K562 (cell line): ENCODE results near the gene PSAP. TPM values are rescaled to one million over a fixed set of nuclear protein-coding genes. Genes with fewer than 3 reads are reported as not detected.

ENCODE experiments used
- ATAC-seq: fragments of 200-7000 bp; cut with Tn5 transposase; 3 replicates; pipeline ENCODE4 v1.9.1; 2020; ENCODE audit warnings: moderate library complexity
- BruUV-seq: library from RNA; stranded (reverse); fragments of 400-500 nt; replicated peaks from 2 replicates; lab custom pipeline; 2021; lab: Mats Ljungman, UMichigan
- CTCF ChIA-PET: fragments of 300-600 bp; formaldehyde crosslinking; extraction: SDS; loops from one replicate; lab custom pipeline; 2021; ENCODE audit warnings: low intra/inter-chr PET ratio; lab: Yijun Ruan, JAX
- POLR2A ChIA-PET: fragments of 300-600, 350-650 bp; sonication (Branson Sonifier 250); formaldehyde crosslinking; extraction: SDS; loops from one replicate; lab custom pipeline; 2021; ENCODE audit warnings: antibody characterized with exemption, inconsistent platforms; lab: Yijun Ruan, JAX
- DNase-seq, 4 experiments: peaks; one replicate each; pipeline versions ENCODE4 v3.0.0 to v3.0.0-alpha.2; 2011 to 2018; ENCODE audit warnings: low spot score in 3 of 4, mixed read lengths in 3 of 4; ENCODE audit errors: extremely low read depth in 1 of 4
- FAIRE-seq: peaks from 2 replicates; lab custom pipeline; 2011; peaks lifted over from hg19 to GRCh38; lab: Jason Lieb, UNC
- H2AFZ ChIP-seq: 2 replicates; pipeline ENCODE4 v1.6.0; 2011; ENCODE audit warnings: low read depth, low read length, control low read depth, inconsistent platforms
- H3K27ac ChIP-seq: fragments of 200-600 bp; 3 replicates; pipeline ENCODE4 v1.8.0; 2011; ENCODE audit warnings: low read depth, mild to moderate bottlenecking, control low read depth, inconsistent platforms, low read length, moderate library complexity, mixed read lengths; ENCODE audit errors: extremely low read depth
- H3K27me3 ChIP-seq, 2 experiments: fragments of 300-600 bp in 1 of 2; 2 replicates in 1 of 2; 3 replicates in 1 of 2; pipeline versions ENCODE4 v1.6.0 to v1.8.0; 2011; ENCODE audit warnings: inconsistent platforms in 2 of 2, low read length in 2 of 2, mild to moderate bottlenecking in 1 of 2, mixed read lengths in 1 of 2, moderate library complexity in 1 of 2; ENCODE audit not compliant: control insufficient read depth in 2 of 2, insufficient read depth in 2 of 2
- H3K36me3 ChIP-seq: fragments of 300-600 bp; 3 replicates; pipeline ENCODE4 v1.8.0; 2011; ENCODE audit warnings: mild to moderate bottlenecking, low read length, inconsistent platforms; ENCODE audit not compliant: control insufficient read depth, insufficient read depth
- H3K4me1 ChIP-seq, 2 experiments: fragments of 200-600 bp in 1 of 2; replicated peaks in 1 of 2; 2 replicates in 1 of 2; 3 replicates in 1 of 2; pipeline versions ENCODE4 v1.5.1 to v1.8.0; 2011; ENCODE audit warnings: inconsistent platforms in 2 of 2, low read length in 2 of 2, mild to moderate bottlenecking in 1 of 2, mixed read lengths in 1 of 2, moderate library complexity in 1 of 2; ENCODE audit not compliant: control insufficient read depth in 2 of 2, insufficient read depth in 2 of 2
- H3K4me2 ChIP-seq: 2 replicates; pipeline ENCODE4 v1.6.1; 2011; ENCODE audit warnings: low read length, control low read depth, inconsistent platforms, mixed read lengths; ENCODE audit not compliant: insufficient read depth
- H3K4me3 ChIP-seq: fragments of 200-600 bp; sonication (generic), shearing (Covaris generic); 2 replicates; pipeline ENCODE4 v1.5.1; 2016; ENCODE audit warnings: control low read depth, inconsistent platforms
- H3K79me2 ChIP-seq: fragments of 200-600 bp; 3 replicates; pipeline ENCODE4 v1.8.0; 2011; ENCODE audit warnings: low read length, inconsistent platforms; ENCODE audit not compliant: control insufficient read depth, insufficient read depth
- H3K9ac ChIP-seq, 2 experiments: 2 replicates each; pipeline versions ENCODE4 v1.6.0 to v1.6.1; 2011; ENCODE audit warnings: low read depth in 2 of 2, low read length in 2 of 2, control low read depth in 1 of 2, inconsistent platforms in 1 of 2, mild to moderate bottlenecking in 1 of 2, mixed read lengths in 1 of 2; ENCODE audit not compliant: insufficient read depth in 1 of 2
- H3K9me1 ChIP-seq: one replicate; pipeline ENCODE4 v1.6.0; 2011; ENCODE audit warnings: inconsistent platforms, mild to moderate bottlenecking, low read length, moderate library complexity; ENCODE audit not compliant: control insufficient read depth, insufficient read depth
- H3K9me3 ChIP-seq: replicated peaks from 2 replicates; pipeline ENCODE4 v1.5.1; 2011; ENCODE audit warnings: low read depth, low read length, inconsistent platforms; ENCODE audit not compliant: control insufficient read depth, insufficient read depth
- H4K20me1 ChIP-seq: replicated peaks from 2 replicates; pipeline ENCODE4 v1.6.1; 2011; ENCODE audit warnings: low read length, inconsistent platforms, mixed read lengths; ENCODE audit not compliant: control insufficient read depth, insufficient read depth
- EP300 ChIP-seq: IDR thresholded peaks from 2 replicates; pipeline ENCODE4 v1.6.1; 2012; ENCODE audit warnings: low read length, improper control_type of control experiment
- EWSR1 ChIP-seq: fragments of 450-650 bp; IDR thresholded peaks from 2 replicates; pipeline ENCODE4 v1.6.1; 2018; ENCODE audit warnings: borderline replicate concordance, mild to moderate bottlenecking, low read depth, moderate library complexity; ENCODE audit not compliant: partially characterized antibody
- KAT8 ChIP-seq: fragments of 450-650 bp; IDR thresholded peaks from 2 replicates; pipeline ENCODE4 v1.6.1; 2016; ENCODE audit warnings: low read depth, mild to moderate bottlenecking
- NFE2L1 ChIP-seq: fragments of 450-650 bp; IDR thresholded peaks from 2 replicates; pipeline ENCODE4 v1.6.1; 2016; ENCODE audit warnings: missing genetic modification characterization, low read depth, mild to moderate bottlenecking, missing compliant biosample characterization, moderate library complexity, borderline replicate concordance
- STAG1 ChIP-seq: sonication (generic); formaldehyde crosslinking; IDR thresholded peaks from 2 replicates; pipeline ENCODE4 v1.5.0; 2020; ENCODE audit warnings: missing genetic modification reagents, borderline replicate concordance
- THRAP3 ChIP-seq: fragments of 450-650 bp; IDR thresholded peaks from 2 replicates; pipeline ENCODE4 v1.6.1; 2016; ENCODE audit warnings: mild to moderate bottlenecking, inconsistent platforms, borderline replicate concordance
- ZNF707 ChIP-seq: fragments of 250-450 bp; sonication (Bioruptor Pico); conservative IDR thresholded peaks from 2 replicates; pipeline ENCODE4 v1.8.0; 2022; ENCODE audit warnings: inconsistent platforms, mild to moderate bottlenecking, moderate library complexity
- WGBS: fragments of 100-300 bp; shearing (Covaris generic); methylation state at CpG from one replicate; pipeline ENCODE4 v1.1.6; 2016; ENCODE audit warnings: low coverage, mixed read lengths; ENCODE audit not compliant: insufficient coverage; ENCODE audit errors: missing lambda C conversion rate; 5-methylcytosine and 5-hydroxymethylcytosine counted together
- in situ Hi-C: fragments of 300-500 bp; cut with MboI; formaldehyde crosslinking; loops from 4 replicates; pipeline ENCODE4 v1.15.0; 2018; ENCODE audit warnings: inconsistent platforms, mixed read lengths
- intact Hi-C: fragments of 100-400 bp; cut with micrococcal nuclease; formaldehyde crosslinking; loops from 2 replicates; pipeline ENCODE4 v1.14.2; 2022
- polyA plus RNA-seq, 8 experiments: library from polyadenylated mRNA; depleted of rRNA in 4 of 8; stranded (reverse) in 5 of 8; unstranded in 3 of 8; fragments of >200 nt; fragmentation: Nextera tagmentation in 2 of 8; fragmentation: Illumina TruSeq in 1 of 8; extraction: Ambion mirVana in 2 of 8; extraction: Trizol in 1 of 8; gene quantifications; 2 replicates each; pipeline versions ENCODE4 v1.2.1 to v1.2.3, GENCODE V29; 2011 to 2014; ENCODE audit warnings: inconsistent platforms in 1 of 8, missing spikeins in 1 of 8
- total RNA-seq, 7 experiments: library from RNA; depleted of rRNA in 6 of 7; stranded (reverse); fragments of >200 nt in 6 of 7; fragmentation: Illumina TruSeq in 2 of 7; extraction: Trizol in 2 of 7; gene quantifications; 2 replicates each; pipeline versions ENCODE4 v1.2.1 to v1.2.3, GENCODE V29; 2011 to 2021; ENCODE audit warnings: low replicate concordance in 1 of 7
- TF ChIP-seq, protein P1 (sequence below), 2 experiments: fragments of 450-650 bp in 1 of 2; IDR thresholded peaks; 2 replicates each; pipeline ENCODE4 v1.6.1; 2011 to 2017; ENCODE audit warnings: low read depth in 2 of 2, antibody characterized with exemption in 1 of 2, borderline replicate concordance in 1 of 2, low read length in 1 of 2, mild to moderate bottlenecking in 1 of 2, mixed read lengths in 1 of 2; ENCODE audit not compliant: control insufficient read depth in 1 of 2

Gene PSAP
- total and polyA plus RNA-seq, 9 of the 15 experiments (the other 6 are each of a cell fraction or from before 2014, with no cell fraction given) = 245 to 700 (median 429) TPM

DNA sequence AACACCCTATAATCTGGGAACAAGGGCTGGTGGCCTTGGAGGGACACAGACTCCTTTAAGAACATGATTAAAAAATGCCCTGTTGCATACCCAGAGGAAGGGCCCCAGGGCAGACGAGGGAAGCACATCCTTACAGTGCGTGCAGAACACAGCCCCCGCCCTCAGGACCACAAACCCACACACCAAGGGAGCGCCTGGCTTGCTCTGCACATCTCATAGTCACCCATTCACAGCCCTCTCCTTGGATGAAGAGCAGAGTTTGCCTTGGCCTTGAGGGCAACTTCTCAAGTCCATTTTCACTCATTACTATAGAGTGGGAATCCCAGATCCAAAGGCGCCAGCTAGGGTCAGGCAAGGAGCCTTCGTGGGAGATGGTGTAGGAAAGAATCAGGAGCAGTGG is 71.4 kb downstream of the PSAP start:
- H3K4me3 ChIP-seq = no peak overlapping the region
- no peak overlapping the region for H2AFZ ChIP-seq
- no peaks in the 10 kb centered on the region for H3K79me2 ChIP-seq
- DNase-seq = no peak
- no peak overlapping the region for H3K4me2 ChIP-seq
- in situ Hi-C loops (no loop called here), intact Hi-C loops (loop anchor here (1.0 to 2.0 kb wide), 3 partner anchors 33 to 269 kb away; no protein-coding TSS in a partner anchor)
- H3K4me1 ChIP-seq = peaks cover 0 to 3% of the 10 kb centered on the region in 2 experiments; a peak in 2 of 5 replicates
- no TSS peak for BruUV-seq
- ChIA-PET POLR2A (interaction anchor here (0.6 kb wide), 1 partner anchor 871 kb away, joined by 3 read pairs; no protein-coding TSS in a partner anchor), CTCF (interaction anchor here (1.6 kb wide), 1 partner anchor 32 kb away, joined by 4 read pairs; no protein-coding TSS in a partner anchor)
- peaks cover 17 to 46% of the 10 kb centered on the region in 2 experiments; a peak in 3 of 5 replicates for H3K27me3 ChIP-seq
- no peak for FAIRE-seq
- H4K20me1 ChIP-seq = 0 out of 2 replicates have a peak, but pooled peaks cover 6% of the 10 kb centered on the region
- ATAC-seq = no peak
- TF ChIP-seq STAG1 (CRISPR knock-in tag) = no peak
- no peak for TF ChIP-seq THRAP3
- TF ChIP-seq NFE2L1 (tag) = no peak
- no peak for TF ChIP-seq ZNF707 (CRISPR knock-in tag)
- no peak for TF ChIP-seq EWSR1
- no peak for TF ChIP-seq EP300
- TF ChIP-seq KAT8 = no peak
- TF ChIP-seq, protein P1, sequence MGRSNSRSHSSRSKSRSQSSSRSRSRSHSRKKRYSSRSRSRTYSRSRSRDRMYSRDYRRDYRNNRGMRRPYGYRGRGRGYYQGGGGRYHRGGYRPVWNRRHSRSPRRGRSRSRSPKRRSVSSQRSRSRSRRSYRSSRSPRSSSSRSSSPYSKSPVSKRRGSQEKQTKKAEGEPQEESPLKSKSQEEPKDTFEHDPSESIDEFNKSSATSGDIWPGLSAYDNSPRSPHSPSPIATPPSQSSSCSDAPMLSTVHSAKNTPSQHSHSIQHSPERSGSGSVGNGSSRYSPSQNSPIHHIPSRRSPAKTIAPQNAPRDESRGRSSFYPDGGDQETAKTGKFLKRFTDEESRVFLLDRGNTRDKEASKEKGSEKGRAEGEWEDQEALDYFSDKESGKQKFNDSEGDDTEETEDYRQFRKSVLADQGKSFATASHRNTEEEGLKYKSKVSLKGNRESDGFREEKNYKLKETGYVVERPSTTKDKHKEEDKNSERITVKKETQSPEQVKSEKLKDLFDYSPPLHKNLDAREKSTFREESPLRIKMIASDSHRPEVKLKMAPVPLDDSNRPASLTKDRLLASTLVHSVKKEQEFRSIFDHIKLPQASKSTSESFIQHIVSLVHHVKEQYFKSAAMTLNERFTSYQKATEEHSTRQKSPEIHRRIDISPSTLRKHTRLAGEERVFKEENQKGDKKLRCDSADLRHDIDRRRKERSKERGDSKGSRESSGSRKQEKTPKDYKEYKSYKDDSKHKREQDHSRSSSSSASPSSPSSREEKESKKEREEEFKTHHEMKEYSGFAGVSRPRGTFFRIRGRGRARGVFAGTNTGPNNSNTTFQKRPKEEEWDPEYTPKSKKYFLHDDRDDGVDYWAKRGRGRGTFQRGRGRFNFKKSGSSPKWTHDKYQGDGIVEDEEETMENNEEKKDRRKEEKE (IDR thresholded peaks at IDR 0.05; ENCODE audit: borderline replicate concordance in 1 of 2, control insufficient read depth in 1 of 2, low read depth in 2 of 2, low read length in 1 of 2) = no peak
- no peaks in the 10 kb centered on the region for H3K9me3 ChIP-seq
- no peak overlapping the region for H3K27ac ChIP-seq
- H3K36me3 ChIP-seq = no peaks in the 10 kb centered on the region
- WGBS = 9% methylated on average over 6 of the region's 6 CpGs
- no peak overlapping the region for H3K9ac ChIP-seq
- no peaks in the 10 kb centered on the region for H3K9me1 ChIP-seq
